H1 (cell line): ENCODE results near the gene ARV1. TPM values are rescaled to one million over a fixed set of nuclear protein-coding genes. Genes with fewer than 3 reads are reported as not detected.

ENCODE experiments used
- CTCF ChIA-PET: fragments of 300-600 bp; sonication (Branson Sonifier 250); formaldehyde crosslinking; loops from one replicate; lab custom pipeline; 2021; ENCODE audit not compliant: partially characterized antibody; lab: Charles Lee
- POLR2A ChIA-PET: fragments of 300-600 bp; sonication (Branson Sonifier 250); formaldehyde crosslinking; loops from one replicate; lab custom pipeline; 2021; ENCODE audit warnings: inconsistent platforms; ENCODE audit not compliant: partially characterized antibody; lab: Charles Lee
- DNase-seq, 2 experiments: peaks; one replicate each; pipeline versions ENCODE4 v3.0.0 to v3.0.0-alpha.2; 2010 to 2022; ENCODE audit warnings: low spot score in 2 of 2, low read depth in 1 of 2, mixed read lengths in 1 of 2
- FAIRE-seq: peaks from 2 replicates; lab custom pipeline; 2011; peaks lifted over from hg19 to GRCh38; lab: Jason Lieb, UNC
- H2AFZ ChIP-seq: 2 replicates; pipeline ENCODE4 v1.8.1; 2012; ENCODE audit warnings: low read length, inconsistent platforms
- H2AK5ac ChIP-seq: 2 replicates; pipeline ENCODE4 v1.6.1; 2013; ENCODE audit warnings: low read depth, low read length
- H2BK120ac ChIP-seq: replicated peaks from 2 replicates; pipeline ENCODE3; 2013; ENCODE audit warnings: low read depth, low read length, inconsistent platforms
- H2BK12ac ChIP-seq: 2 replicates; pipeline ENCODE4 v1.6.1; 2013; ENCODE audit warnings: low read depth, low read length
- H2BK15ac ChIP-seq: 2 replicates; pipeline ENCODE4 v1.6.1; 2013; ENCODE audit warnings: low read length
- H2BK20ac ChIP-seq: 2 replicates; pipeline ENCODE4 v1.6.1; 2013; ENCODE audit warnings: low read length
- H2BK5ac ChIP-seq: 2 replicates; pipeline ENCODE4 v1.6.1; 2013; ENCODE audit warnings: low read depth, low read length
- H3K14ac ChIP-seq: 2 replicates; pipeline ENCODE4 v1.6.1; 2013; ENCODE audit warnings: inconsistent platforms; ENCODE audit not compliant: insufficient read length
- H3K18ac ChIP-seq: 2 replicates; pipeline ENCODE4 v1.6.1; 2013; ENCODE audit warnings: low read length; ENCODE audit errors: extremely low read depth
- H3K23ac ChIP-seq: 2 replicates; pipeline ENCODE4 v1.6.1; 2013; ENCODE audit warnings: inconsistent platforms; ENCODE audit not compliant: insufficient read length
- H3K23me2 ChIP-seq: 2 replicates; pipeline ENCODE4 v1.6.1; 2013; ENCODE audit warnings: low read depth, low read length
- H3K27ac ChIP-seq: 2 replicates; pipeline ENCODE4 v1.6.1; 2011; ENCODE audit warnings: low read depth, low read length, inconsistent platforms
- H3K27me3 ChIP-seq, 4 experiments: replicated peaks in 1 of 4; 1 replicate in 1 of 4; 2 replicates in 3 of 4; pipeline versions ENCODE4 v1.6.1 to v1.8.1; 2011 to 2013; ENCODE audit warnings: low read length in 3 of 4, mild to moderate bottlenecking in 3 of 4, inconsistent platforms in 2 of 4, mixed read lengths in 2 of 4, moderate library complexity in 1 of 4; ENCODE audit not compliant: control insufficient read depth in 3 of 4, insufficient read depth in 3 of 4; ENCODE audit errors: extremely low read depth in 1 of 4
- H3K36me3 ChIP-seq, 4 experiments: 2 replicates each; pipeline versions ENCODE4 v1.6.1 to v1.8.1; 2011 to 2013; ENCODE audit warnings: mild to moderate bottlenecking in 4 of 4, low read length in 3 of 4, moderate library complexity in 2 of 4, control low read depth in 1 of 4, inconsistent platforms in 1 of 4; ENCODE audit not compliant: insufficient read depth in 4 of 4, control insufficient read depth in 2 of 4
- H3K4ac ChIP-seq: replicated peaks from 2 replicates; pipeline ENCODE3; 2013; ENCODE audit warnings: low read length, low read depth, mixed read lengths, inconsistent platforms; ENCODE audit not compliant: insufficient read length
- H3K4me1 ChIP-seq, 4 experiments: replicated peaks in 1 of 4; 1 replicate in 1 of 4; 2 replicates in 3 of 4; pipeline versions ENCODE4 v1.6.1 to v1.8.1; 2011 to 2013; ENCODE audit warnings: low read length in 3 of 4, inconsistent platforms in 2 of 4, mixed read lengths in 1 of 4; ENCODE audit not compliant: insufficient read depth in 4 of 4, control insufficient read depth in 3 of 4
- H3K4me2 ChIP-seq, 2 experiments: 2 replicates each; pipeline versions ENCODE4 v1.6.1 to v1.8.1; 2011 to 2013; ENCODE audit warnings: low read depth in 2 of 2, low read length in 2 of 2, control low read depth in 1 of 2, inconsistent platforms in 1 of 2, mild to moderate bottlenecking in 1 of 2; ENCODE audit not compliant: insufficient read depth in 1 of 2
- H3K4me3 ChIP-seq, 4 experiments: fragments of 200-600, 300-600 bp in 1 of 4; sonication (generic), shearing (Covaris generic), sonication (Bioruptor Twin) in 1 of 4; 2 replicates each; pipeline versions ENCODE4 v1.5.1 to v1.8.1; 2011 to 2016; ENCODE audit warnings: low read length in 4 of 4, low read depth in 3 of 4, control low read depth in 2 of 4, inconsistent platforms in 2 of 4, mild to moderate bottlenecking in 2 of 4, mixed read lengths in 1 of 4, moderate library complexity in 1 of 4; ENCODE audit not compliant: insufficient read depth in 2 of 4; ENCODE audit errors: extremely low read depth in 1 of 4
- H3K56ac ChIP-seq: replicated peaks from 2 replicates; pipeline ENCODE3; 2013; ENCODE audit warnings: low read depth, mild to moderate bottlenecking, mixed read lengths, low read length, inconsistent platforms; ENCODE audit not compliant: insufficient read length
- H3K79me1 ChIP-seq: 2 replicates; pipeline ENCODE4 v1.6.1; 2013; ENCODE audit warnings: low read depth, low read length, control low read depth
- H3K79me2 ChIP-seq, 2 experiments: 2 replicates each; pipeline versions ENCODE4 v1.6.1 to v1.8.1; 2012 to 2013; ENCODE audit warnings: low read length in 2 of 2, mild to moderate bottlenecking in 2 of 2, inconsistent platforms in 1 of 2; ENCODE audit not compliant: insufficient read depth in 2 of 2, control insufficient read depth in 1 of 2
- H3K9ac ChIP-seq, 4 experiments: replicated peaks in 1 of 4; 1 replicate in 1 of 4; 2 replicates in 3 of 4; pipeline versions ENCODE4 v1.6.1 to v1.8.1; 2011 to 2013; ENCODE audit warnings: low read depth in 3 of 4, low read length in 3 of 4, control low read depth in 2 of 4, mild to moderate bottlenecking in 2 of 4, moderate library complexity in 2 of 4, inconsistent platforms in 1 of 4; ENCODE audit errors: extremely low read depth in 1 of 4
- H3K9me3 ChIP-seq, 2 experiments: 2 replicates each; pipeline versions ENCODE4 v1.6.1 to v1.8.1; 2012 to 2013; ENCODE audit warnings: mild to moderate bottlenecking in 2 of 2, moderate library complexity in 2 of 2, control low read depth in 1 of 2, inconsistent platforms in 1 of 2, low read depth in 1 of 2, low read length in 1 of 2, mixed read lengths in 1 of 2; ENCODE audit not compliant: insufficient read depth in 2 of 2
- H4K20me1 ChIP-seq, 2 experiments: replicated peaks in 1 of 2; 2 replicates each; pipeline versions ENCODE3 to v1.8.1; 2011 to 2013; ENCODE audit warnings: inconsistent platforms in 2 of 2, low read length in 2 of 2, mild to moderate bottlenecking in 1 of 2; ENCODE audit not compliant: insufficient read depth in 2 of 2, control insufficient read depth in 1 of 2
- H4K5ac ChIP-seq: 2 replicates; pipeline ENCODE4 v1.6.1; 2013; ENCODE audit warnings: low read length, low read depth, mixed read lengths, inconsistent platforms; ENCODE audit not compliant: insufficient read length
- H4K8ac ChIP-seq: 2 replicates; pipeline ENCODE4 v1.8.0; 2013; ENCODE audit warnings: mild to moderate bottlenecking, moderate library complexity, low read length, inconsistent platforms; ENCODE audit not compliant: insufficient read depth; ENCODE audit errors: extremely low read depth
- H4K91ac ChIP-seq: replicated peaks from 2 replicates; pipeline ENCODE3; 2013; ENCODE audit warnings: low read length, mixed read lengths, inconsistent platforms; ENCODE audit not compliant: insufficient read length
- CBX5 ChIP-seq: fragments of 300-800, 300-1000 bp; sonication (generic); IDR thresholded peaks from 2 replicates; pipeline ENCODE4 v1.7.1; 2016; ENCODE audit warnings: antibody characterized with exemption, low read length, low read depth
- CHD1 ChIP-seq: IDR thresholded peaks from 2 replicates; pipeline ENCODE4 v1.6.1; 2012; ENCODE audit warnings: low read depth, low read length, improper control_type of control experiment
- CTCF ChIP-seq, 3 experiments: IDR thresholded peaks; 1 replicate in 2 of 3; 2 replicates in 1 of 3; pipeline versions ENCODE4 v1.5.1 to v1.6.1; 2011; ENCODE audit warnings: low read length in 3 of 3, mild to moderate bottlenecking in 3 of 3, inconsistent platforms in 2 of 3, low read depth in 1 of 3, moderate library complexity in 1 of 3; ENCODE audit not compliant: insufficient read depth in 1 of 3; ENCODE audit errors: control extremely low read depth in 1 of 3
- HDAC6 ChIP-seq: IDR thresholded peaks from one replicate; pipeline ENCODE4 v1.7.1; 2012; ENCODE audit warnings: low read depth, mild to moderate bottlenecking, inconsistent platforms, low read length, moderate library complexity
- RAD21 ChIP-seq, 2 experiments: IDR thresholded peaks in 1 of 2; conservative IDR thresholded peaks in 1 of 2; 2 replicates each; pipeline ENCODE4 v1.6.1; 2011; ENCODE audit warnings: low read depth in 2 of 2, low read length in 2 of 2, improper control_type of control experiment in 1 of 2, inconsistent platforms in 1 of 2, mild to moderate bottlenecking in 1 of 2, moderate library complexity in 1 of 2
- RXRA ChIP-seq: IDR thresholded peaks from 2 replicates; pipeline ENCODE4 v1.6.1; 2011; ENCODE audit warnings: low read depth, mild to moderate bottlenecking, low read length, moderate library complexity; ENCODE audit not compliant: insufficient read depth
- SIN3A ChIP-seq, 2 experiments: IDR thresholded peaks in 1 of 2; conservative IDR thresholded peaks in 1 of 2; 2 replicates each; pipeline ENCODE4 v1.6.1; 2011 to 2012; ENCODE audit warnings: low read length in 2 of 2, improper control_type of control experiment in 1 of 2, low read depth in 1 of 2, mild to moderate bottlenecking in 1 of 2
- SP4 ChIP-seq: IDR thresholded peaks from 2 replicates; pipeline ENCODE4 v1.6.1; 2012; ENCODE audit warnings: low read length, inconsistent platforms
- WGBS, 2 experiments: shearing (Covaris generic) in 1 of 2; methylation state at CpG; one replicate each; pipeline versions ENCODE4 v1.1.6 to v1.1.7; 2013 to 2015; ENCODE audit warnings: low lambda C conversion rate in 2 of 2, mixed read lengths in 2 of 2, inconsistent platforms in 1 of 2, low coverage in 1 of 2, missing lambda C conversion rate in 1 of 2; ENCODE audit not compliant: insufficient replicate concordance in 2 of 2, insufficient coverage in 1 of 2, insufficient read length in 1 of 2; ENCODE audit errors: extremely low coverage in 1 of 2, missing lambda C conversion rate in 1 of 2; 5-methylcytosine and 5-hydroxymethylcytosine counted together
- polyA plus RNA-seq, 7 experiments: library from polyadenylated mRNA; depleted of rRNA in 3 of 7; stranded (reverse) in 5 of 7; unstranded in 2 of 7; fragments of >200 nt in 5 of 7; fragments of 200-250 nt in 2 of 7; gene quantifications; 1 replicate in 5 of 7; 2 replicates in 1 of 7; 4 replicates in 1 of 7; pipeline versions ENCODE4 v1.2.1 to v1.2.3, GENCODE V29; 2011 to 2013; ENCODE audit warnings: missing spikeins in 2 of 7, mixed read lengths in 2 of 7
- total RNA-seq: library from RNA; stranded (reverse); fragmentation: NEBNext Ultra II Directional; extraction: Animal tissue kit (Norgen Biotek cat#: 25700); gene quantifications from 2 replicates; pipeline ENCODE4 v1.2.1, GENCODE V29; 2021

The ARV1 gene
- total and polyA plus RNA-seq, 2 of the 8 experiments (the other 6 are each of a cell fraction or from before 2014, with no cell fraction given) = 13.1 to 13.4 TPM

- Histone ChIP-seq H4K8ac (no peak overlapping the region), H3K4ac (no peak overlapping the region), H2BK5ac (no peak overlapping the region), H3K9me3 (no peaks in the 10 kb centered on the region)
- no peak for FAIRE-seq
- no peak for TF ChIP-seq CBX5
- TF ChIP-seq CHD1 = no peak
- no peak for TF ChIP-seq SIN3A (conservative IDR thresholded peaks at IDR 0.05 in 1 of 2, IDR thresholded peaks at IDR 0.05 in 1 of 2; ENCODE audit: low read depth in 1 of 2, low read length in 2 of 2)
- TF ChIP-seq RXRA = no peak
- TF ChIP-seq HDAC6 = no peak
- TF ChIP-seq CTCF (IDR thresholded peaks at IDR 0.05; ENCODE audit: control extremely low read depth in 1 of 3, insufficient read depth in 1 of 3, low read depth in 1 of 3, low read length in 3 of 3) = no peak
- no peak for TF ChIP-seq RAD21 (IDR thresholded peaks at IDR 0.05 in 1 of 2, conservative IDR thresholded peaks at IDR 0.05 in 1 of 2; ENCODE audit: low read depth in 2 of 2, low read length in 2 of 2)
- TF ChIP-seq SP4 = no peak
- TF ChIP-seq, all 59 proteins: peak for 0
- Histone ChIP-seq H4K20me1 (peaks cover 0 to 3% of the 10 kb centered on the region in 2 experiments), H3K23ac (no peak overlapping the region), H2BK20ac (no peak overlapping the region), H3K18ac (no peak overlapping the region), H2AFZ (no peak overlapping the region), H3K4me1 (peaks cover 2 to 7% (median 6%) of the 10 kb centered on the region in 4 experiments; a peak in 5 of 7 replicates), H4K91ac (no peak overlapping the region), H3K79me1 (no peaks in the 10 kb centered on the region), H2AK5ac (0 out of 2 replicates have a peak overlapping the region, but pooled peaks have one; percentile 13), H2BK120ac (no peak overlapping the region), H2BK12ac (0 out of 2 replicates have a peak overlapping the region, but pooled peaks have one; percentile 50), H3K79me2 (no peaks in the 10 kb centered on the region), H3K14ac (no peak overlapping the region), H4K5ac (no peak overlapping the region), H3K4me2 (no peak overlapping the region; a peak in 1 of 4 replicates), H3K27me3 (peaks cover 0 to 6% (median 2%) of the 10 kb centered on the region in 4 experiments; a peak in 4 of 7 replicates), H3K9ac (no peak overlapping the region), H3K23me2 (no peaks in the 10 kb centered on the region), H3K27ac (no peak overlapping the region), H2BK15ac (no peak overlapping the region), H3K36me3 (no peaks in the 10 kb centered on the region), H3K56ac (no peak overlapping the region), H3K4me3 (no peak overlapping the region)
- ChIA-PET CTCF (interaction anchor here (0.9 to 1.5 kb wide), 2 partner anchors 70 to 84 kb away, joined by 3 read pairs; no protein-coding TSS in a partner anchor), POLR2A (no interaction called here)
- WGBS, 2 experiments = 89% methylated on average over 12 of the region's 12 CpGs; no CpG with 5 or more reads in 1 of the 2 experiments
- DNase-seq = no peak
Measured at GRCh38 chr1:231021540-231022031, 42.7 kb downstream of the ARV1 start.
